MCF 10A (cell line): ENCODE data around the gene CIDEA. TPM values are rescaled to one million over a fixed set of nuclear protein-coding genes. Genes with fewer than 3 reads are reported as not detected.

Experiments
- BruUV-seq: library from RNA; stranded (reverse); fragments of 400-500 nt; replicated peaks from 2 replicates; lab custom pipeline; 2021; lab: Mats Ljungman, UMichigan
- CTCF ChIA-PET: fragments of 300-600 bp; sonication (Branson Sonifier 250); formaldehyde crosslinking; extraction: SDS; loops from one replicate; lab custom pipeline; 2021; ENCODE audit warnings: antibody characterized with exemption, inconsistent platforms; lab: Yijun Ruan, JAX
- POLR2A ChIA-PET: fragments of 300-600, 350-650 bp; sonication (Branson Sonifier 250); formaldehyde crosslinking; extraction: SDS; loops from one replicate; lab custom pipeline; 2020; ENCODE audit warnings: antibody characterized with exemption, inconsistent platforms; lab: Yijun Ruan, JAX
- DNase-seq: peaks from one replicate; pipeline ENCODE4 v3.0.0-alpha.2; 2018; ENCODE audit not compliant: unreplicated experiment
- H3K27ac Mint-ChIP-seq: one replicate; pipeline ENCODE4 v1.8.0; 2022; ENCODE audit warnings: mild to moderate bottlenecking, low read depth, mixed read lengths; ENCODE audit not compliant: unreplicated experiment
- H3K27me3 Mint-ChIP-seq: one replicate; pipeline ENCODE4 v1.8.0; 2022; ENCODE audit warnings: mixed read lengths; ENCODE audit not compliant: insufficient read depth, unreplicated experiment
- H3K36me3 Mint-ChIP-seq: one replicate; pipeline ENCODE4 v1.8.0; 2022; ENCODE audit warnings: mild to moderate bottlenecking, moderate library complexity, mixed read lengths; ENCODE audit not compliant: insufficient read depth, unreplicated experiment
- H3K4me1 Mint-ChIP-seq: one replicate; pipeline ENCODE4 v1.8.0; 2022; ENCODE audit warnings: mixed read lengths; ENCODE audit not compliant: insufficient read depth, unreplicated experiment
- H3K4me3 Mint-ChIP-seq: one replicate; pipeline ENCODE4 v1.8.0; 2022; ENCODE audit warnings: mild to moderate bottlenecking, moderate library complexity, mixed read lengths; ENCODE audit not compliant: unreplicated experiment
- H3K9me3 Mint-ChIP-seq: one replicate; pipeline ENCODE4 v1.8.0; 2022; ENCODE audit warnings: mixed read lengths; ENCODE audit not compliant: unreplicated experiment
- CTCF ChIP-seq: fragments of 200-600 bp; IDR thresholded peaks from one replicate; pipeline ENCODE4 v1.8.0; 2022; ENCODE audit warnings: antibody characterized with exemption, mild to moderate bottlenecking; ENCODE audit not compliant: unreplicated experiment
- intact Hi-C: fragments of 100-400 bp; cut with micrococcal nuclease; formaldehyde crosslinking; loops from 2 replicates; pipeline ENCODE4 v1.14.1; 2022
- total RNA-seq: library from RNA; stranded (reverse); gene quantifications from 2 replicates; pipeline ENCODE4 v1.2.3, GENCODE V29; 2022

Gene CIDEA
- total RNA-seq, 1 experiment from 2014 or later: not detected

DNA sequence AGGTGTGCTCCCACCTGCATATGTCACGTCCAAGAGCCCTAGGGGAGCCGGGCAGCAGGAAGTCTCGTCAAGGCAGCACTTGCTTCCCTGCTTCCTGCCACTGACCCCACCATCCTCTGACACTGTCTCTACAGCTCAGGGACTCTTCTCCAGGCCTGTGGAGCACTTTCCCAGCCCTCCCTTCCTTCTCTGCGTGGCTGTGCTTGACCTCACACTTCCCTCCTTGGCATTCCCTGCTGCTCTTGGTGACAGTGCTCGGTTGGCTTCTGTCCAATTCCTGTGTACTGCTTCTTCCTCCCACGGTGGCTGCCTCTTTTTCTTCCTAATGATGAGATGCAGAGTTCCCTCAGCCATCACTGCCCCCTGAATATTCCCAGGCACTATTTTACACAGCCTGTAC, 2.8 kb downstream of the CIDEA start:
- no peak overlapping the region for H3K4me3 Mint-ChIP-seq
- TF ChIP-seq CTCF: no peak
- H3K27me3 Mint-ChIP-seq: no peaks in the 10 kb centered on the region
- intact Hi-C loops: no loop called here
- no peaks in the 10 kb centered on the region for H3K36me3 Mint-ChIP-seq
- POLR2A ChIA-PET: interaction anchor here (0.7 to 1.7 kb wide), 3 partner anchors 15 to 31 kb away, joined by 3 to 5 read pairs (median 5); no protein-coding TSS in a partner anchor
- CTCF ChIA-PET: interaction anchor here (1.3 to 1.8 kb wide), 2 partner anchors 15 to 21 kb away, joined by 8 to 10 read pairs; no protein-coding TSS in a partner anchor
- H3K27ac Mint-ChIP-seq: peak overlapping the region; percentile 59
- no peaks in the 10 kb centered on the region for H3K9me3 Mint-ChIP-seq
- H3K4me1 Mint-ChIP-seq: peaks cover 21% of the 10 kb centered on the region
- peak; percentile 23 for DNase-seq
- no TSS peak for BruUV-seq

DNA sequence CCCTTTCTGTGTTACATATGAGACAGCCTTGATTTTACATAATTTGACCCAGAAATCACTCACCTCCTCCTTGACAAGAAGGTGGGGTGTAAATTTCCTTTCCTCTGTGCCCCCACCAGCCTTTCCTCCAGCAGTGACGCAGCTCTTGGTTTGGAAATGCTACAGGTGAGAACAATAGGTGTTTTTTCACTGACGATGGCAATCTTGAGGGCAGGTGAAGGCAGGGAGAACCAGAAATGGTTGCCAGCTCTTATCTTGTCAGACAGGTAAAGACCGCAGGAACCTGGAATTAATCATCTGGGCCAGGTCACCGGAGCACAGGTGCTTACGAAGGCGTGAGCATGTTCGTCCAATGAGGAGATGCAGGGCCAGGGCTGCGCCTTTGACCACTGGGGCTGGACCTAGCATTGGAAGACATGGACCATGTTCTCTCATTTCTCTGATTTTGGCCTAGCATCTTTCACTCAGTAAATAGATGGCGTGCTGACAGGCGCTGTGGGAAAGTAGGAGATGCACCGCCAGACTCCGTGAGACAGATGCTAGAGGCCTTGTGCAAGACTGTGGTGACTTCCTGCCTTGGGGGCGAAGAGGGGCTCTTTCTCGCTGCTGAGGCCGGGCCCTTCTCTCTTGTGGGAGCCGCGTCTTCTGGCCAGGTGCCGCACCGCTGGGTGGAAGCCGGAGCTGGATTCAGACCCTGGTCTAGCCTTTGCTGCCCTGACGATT, 4.0 kb downstream of the CIDEA start:
- no peak for DNase-seq
- H3K27ac Mint-ChIP-seq: no peak overlapping the region
- ChIA-PET POLR2A (no interaction called here), CTCF (interaction anchor here (1.6 kb wide), 1 partner anchor 19 kb away, joined by 4 read pairs; no protein-coding TSS in a partner anchor)
- H3K27me3 Mint-ChIP-seq: peaks cover 5% of the 10 kb centered on the region
- H3K4me3 Mint-ChIP-seq: no peak overlapping the region
- no peak for TF ChIP-seq CTCF
- BruUV-seq: no TSS peak
- H3K9me3 Mint-ChIP-seq: no peaks in the 10 kb centered on the region
- peaks cover 21% of the 10 kb centered on the region for H3K4me1 Mint-ChIP-seq
- no peaks in the 10 kb centered on the region for H3K36me3 Mint-ChIP-seq
- intact Hi-C loops: no loop called here

GRCh38 chr18:12258719-12259705, 4.9 kb downstream of the CIDEA start:
- no TSS peak for BruUV-seq
- Mint-ChIP-seq H3K4me1 (peaks cover 21% of the 10 kb centered on the region), H3K27ac (no peak overlapping the region), H3K4me3 (no peak overlapping the region), H3K27me3 (peaks cover 13% of the 10 kb centered on the region), H3K9me3 (no peaks in the 10 kb centered on the region), H3K36me3 (no peaks in the 10 kb centered on the region)
- no peak for DNase-seq
- TF ChIP-seq CTCF: no peak
- intact Hi-C loops: no loop called here
- ChIA-PET CTCF (interaction anchor here (1.6 kb wide), 1 partner anchor 20 kb away, joined by 4 read pairs; no protein-coding TSS in a partner anchor), POLR2A (no interaction called here)

DNA sequence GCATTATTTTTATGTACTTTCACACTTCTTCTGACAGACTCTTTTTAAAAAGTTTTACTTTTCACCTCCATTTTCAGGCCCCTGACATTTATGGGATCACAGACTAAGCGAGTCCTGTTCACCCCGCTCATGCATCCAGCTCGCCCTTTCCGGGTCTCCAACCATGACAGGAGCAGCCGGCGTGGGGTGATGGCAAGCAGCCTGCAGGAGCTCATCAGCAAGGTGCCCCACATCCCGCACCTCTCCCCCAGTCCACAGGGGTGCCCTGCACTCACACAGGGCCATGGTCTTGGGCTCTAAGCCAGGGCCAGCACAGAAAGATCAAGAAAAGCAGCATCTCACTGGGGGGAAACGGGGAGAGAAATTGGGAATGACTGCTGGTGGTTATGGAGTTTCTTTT, 8.6 kb downstream of the CIDEA start:
- ChIA-PET CTCF (no interaction called here), POLR2A (no interaction called here)
- H3K4me3 Mint-ChIP-seq: no peak overlapping the region
- H3K9me3 Mint-ChIP-seq: no peaks in the 10 kb centered on the region
- H3K27ac Mint-ChIP-seq: no peak overlapping the region
- no peaks in the 10 kb centered on the region for H3K36me3 Mint-ChIP-seq
- no peaks in the 10 kb centered on the region for H3K4me1 Mint-ChIP-seq
- TF ChIP-seq CTCF: no peak
- intact Hi-C loops: no loop called here
- H3K27me3 Mint-ChIP-seq: peaks cover 40% of the 10 kb centered on the region
- DNase-seq: no peak
- BruUV-seq: no TSS peak
